HG02623 (cell line): ENCODE results near the gene GNLY.

Source experiments
- ATAC-seq: cut with Tn5 transposase; IDR thresholded peaks from one replicate; pipeline ENCODE4 v1.9.1; 2021; ENCODE audit warnings: moderate library complexity; ENCODE audit not compliant: unreplicated experiment

Gene GNLY

DNA sequence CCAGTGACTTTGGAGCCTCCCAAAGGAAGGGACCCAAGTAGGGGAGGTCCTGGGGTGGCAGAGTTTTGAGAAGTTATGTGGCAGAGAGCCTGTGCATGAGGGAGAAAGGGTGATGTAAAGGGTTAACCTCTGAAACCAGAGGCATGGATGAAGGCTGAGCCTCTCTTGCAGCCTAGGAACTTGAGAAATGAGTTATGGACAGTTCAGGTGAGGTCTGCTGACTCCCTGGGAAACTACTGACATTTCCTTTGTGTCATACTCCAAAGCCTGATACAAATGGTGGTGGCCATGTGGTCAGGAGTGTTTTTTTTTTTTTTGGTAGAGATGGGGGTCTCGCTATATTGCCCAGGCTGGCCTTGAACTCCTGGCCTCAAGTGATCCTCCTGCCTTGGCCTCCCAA lies 12.4 kb upstream of the GNLY start:
- no peak for ATAC-seq

DNA sequence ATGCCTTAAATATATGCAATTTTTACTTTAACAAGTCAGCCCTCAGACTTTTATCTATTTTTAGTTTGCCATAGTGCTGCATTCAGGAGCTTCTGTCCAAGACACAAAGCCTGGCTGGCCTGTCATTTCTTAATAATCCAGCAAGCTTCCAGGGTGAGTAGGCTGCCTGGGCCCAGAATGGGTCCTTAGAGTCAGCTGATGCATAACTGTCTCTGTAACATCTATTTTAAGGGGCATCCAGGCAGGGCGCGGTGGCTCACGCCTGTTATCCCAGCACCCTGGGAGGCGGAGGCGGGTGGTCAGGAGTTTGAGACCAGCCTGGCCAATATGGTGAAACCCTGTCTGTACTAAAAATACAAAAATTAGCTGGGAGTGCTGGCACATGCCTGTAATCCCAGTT lies 11.8 kb upstream of the GNLY start:
- ATAC-seq, result no peak

DNA sequence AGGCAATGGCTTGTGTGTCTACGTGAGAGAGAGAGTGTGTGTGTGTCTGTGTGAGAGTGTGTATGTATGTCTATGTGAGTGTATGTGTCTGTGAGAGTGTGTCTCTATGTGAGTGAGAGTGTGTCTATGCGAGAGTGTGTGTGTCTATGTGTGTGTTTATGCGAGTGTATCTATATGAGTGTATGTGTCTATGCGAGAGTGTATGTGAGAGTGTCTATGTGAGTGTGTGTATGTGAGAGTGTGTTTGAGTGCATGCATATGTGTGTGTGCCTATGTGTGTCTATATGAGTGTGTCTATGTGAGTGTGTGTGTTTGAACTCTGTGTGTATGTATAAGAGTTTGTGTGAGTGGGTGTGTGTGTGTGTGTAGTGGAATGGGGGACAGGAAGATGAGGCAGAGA lies 9.8 kb upstream of the GNLY start:
- ATAC-seq, result no peak

DNA sequence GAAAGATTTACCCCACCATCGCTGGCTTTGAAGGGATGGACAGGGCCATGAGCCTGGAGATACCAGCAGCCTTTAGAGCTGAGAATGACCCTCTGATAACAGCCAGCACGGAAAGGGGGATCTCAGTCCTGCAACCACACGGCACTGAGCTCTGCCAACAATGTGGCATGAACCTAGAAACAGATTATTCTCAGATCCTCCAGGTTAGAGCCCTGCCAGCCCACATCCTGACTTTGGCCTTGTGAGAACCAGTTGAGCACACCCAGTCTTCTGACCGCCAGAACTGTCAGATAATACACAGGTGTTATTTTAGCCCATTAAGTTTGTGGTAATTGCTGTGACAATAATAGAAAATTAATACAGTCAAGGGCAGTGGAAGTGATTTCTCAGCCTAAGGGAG lies 9.4 kb upstream of the GNLY start:
- ATAC-seq, result no peak

DNA sequence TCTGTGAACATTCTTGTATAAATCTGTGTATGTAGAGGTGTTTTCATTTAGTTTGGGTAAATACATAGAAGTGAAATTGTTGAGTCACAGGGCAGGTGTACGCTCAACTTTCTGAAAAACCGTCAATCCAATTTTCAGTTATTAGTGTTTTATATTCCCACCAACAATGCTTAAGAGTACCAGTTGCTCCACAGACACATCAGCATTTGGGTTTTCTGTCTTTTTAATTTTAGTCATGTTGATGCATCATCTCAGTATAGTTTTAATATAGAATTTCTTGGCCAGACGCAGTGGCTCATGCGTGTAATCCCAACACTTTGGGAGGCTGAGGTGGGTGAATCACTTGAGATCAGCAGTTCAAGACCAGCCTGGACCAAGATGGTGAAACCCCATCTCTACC lies 3.2 kb upstream of the GNLY start:
- ATAC-seq, result no peak

DNA sequence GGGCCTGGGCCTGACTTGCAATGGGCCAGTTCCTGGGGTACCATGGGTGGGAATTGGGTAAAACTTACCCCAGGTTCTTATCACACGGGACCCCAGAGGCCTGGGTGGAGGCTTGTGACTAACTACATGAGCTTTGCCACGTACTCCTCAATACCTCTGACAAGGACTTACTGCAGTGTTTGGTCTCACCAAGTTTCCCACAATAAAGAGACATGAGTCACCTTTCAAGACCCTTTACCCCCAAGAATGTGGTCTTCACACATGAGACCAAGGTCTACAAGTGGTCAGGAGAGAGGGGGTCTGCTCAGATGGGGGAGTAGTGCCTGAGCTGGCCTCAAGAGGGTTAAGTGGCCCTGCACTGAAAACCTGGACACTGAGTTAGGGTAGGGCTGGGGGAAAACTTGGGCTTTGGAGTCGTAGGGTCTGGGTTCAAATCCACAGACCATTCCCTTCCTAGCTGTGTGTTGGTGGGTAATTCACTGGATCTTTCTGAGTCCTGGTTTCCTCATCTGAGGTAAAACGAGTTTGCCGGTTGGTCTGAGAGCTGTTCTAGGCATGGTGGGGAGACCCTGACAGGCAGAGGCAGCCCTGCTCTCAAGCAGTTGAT lies 2.0 kb upstream of the GNLY start:
- no peak for ATAC-seq

DNA sequence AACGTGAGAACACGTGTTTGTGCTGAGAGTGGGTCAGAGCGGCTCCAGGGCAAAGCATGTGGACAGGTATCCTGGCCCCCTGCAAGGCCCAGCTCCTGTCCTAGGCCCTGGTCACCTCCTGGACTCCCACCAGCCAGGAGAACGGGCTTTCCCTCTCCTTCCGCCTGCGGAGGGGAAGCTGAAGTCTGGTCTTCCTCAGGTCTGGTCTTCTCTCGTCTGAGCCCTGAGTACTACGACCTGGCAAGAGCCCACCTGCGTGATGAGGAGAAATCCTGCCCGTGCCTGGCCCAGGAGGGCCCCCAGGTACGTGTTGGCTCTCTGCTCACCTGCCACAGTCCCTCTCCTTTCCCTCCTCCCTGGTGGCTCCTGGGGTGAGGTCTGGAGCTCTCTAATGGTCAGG lies 963 bp downstream of the GNLY start:
- ATAC-seq, result no peak

DNA sequence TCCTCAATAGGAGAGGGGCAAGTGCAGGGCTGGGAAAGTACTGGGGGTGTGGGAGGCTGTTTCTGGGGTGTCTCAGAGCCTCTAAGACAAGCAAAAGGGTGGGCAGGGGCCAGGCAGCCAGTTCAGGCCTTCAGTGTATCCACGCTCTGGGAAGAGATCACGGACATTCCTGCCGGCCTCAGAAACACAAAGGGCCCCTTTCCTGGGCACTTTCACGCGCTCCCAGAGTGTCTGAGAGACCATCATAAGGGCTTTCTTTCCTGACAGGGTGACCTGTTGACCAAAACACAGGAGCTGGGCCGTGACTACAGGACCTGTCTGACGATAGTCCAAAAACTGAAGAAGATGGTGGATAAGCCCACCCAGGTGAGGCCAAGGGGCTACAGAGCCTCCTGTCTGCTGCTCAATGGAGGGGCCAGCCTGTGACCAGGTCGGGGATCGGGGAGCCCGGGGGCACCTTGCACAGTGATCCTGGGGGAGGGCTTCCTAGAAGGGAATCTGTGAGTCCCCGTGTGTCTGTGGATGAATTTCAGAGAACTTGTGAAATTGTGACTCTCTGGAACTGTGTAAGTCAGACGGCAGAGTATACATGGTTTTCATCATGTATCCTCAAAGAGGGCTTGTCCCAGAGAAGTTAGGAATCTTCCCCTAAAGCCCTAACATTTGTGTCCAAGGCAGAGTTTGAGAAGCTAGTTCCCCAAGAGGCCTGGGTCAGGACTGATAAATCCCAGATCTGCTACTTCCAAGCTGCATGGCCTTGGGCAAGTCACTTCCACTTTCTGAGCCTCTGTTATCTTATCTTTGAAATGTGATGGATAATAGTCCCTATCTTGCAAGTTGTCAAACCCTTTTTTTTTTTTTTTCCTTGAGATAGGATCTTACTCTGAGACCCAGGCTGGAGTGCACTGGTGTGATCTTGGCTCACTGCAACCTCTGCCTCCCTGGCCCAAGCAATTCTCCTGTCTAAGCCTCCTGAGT lies 1.8 kb downstream of the GNLY start:
- ATAC-seq, result no peak

DNA sequence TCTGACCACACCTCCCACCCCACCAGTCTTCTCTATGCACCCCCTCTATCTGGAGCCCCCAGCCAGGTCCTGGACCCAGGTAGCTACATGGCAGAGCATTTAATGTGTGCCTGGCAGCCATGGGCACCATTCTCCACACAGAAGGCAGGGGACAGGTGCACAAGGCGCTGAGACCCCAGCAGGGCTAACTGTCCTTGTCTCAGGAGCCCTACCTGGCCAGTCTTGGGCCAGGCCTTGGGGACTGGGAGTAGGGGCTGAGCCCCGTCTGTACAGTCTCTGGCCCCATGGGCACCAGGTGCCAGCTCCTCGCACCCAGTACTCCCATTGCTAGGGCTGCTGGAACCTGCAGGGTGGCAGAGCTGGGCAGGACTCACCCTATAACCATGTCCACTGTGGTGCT lies 2.9 kb downstream of the GNLY start:
- ATAC-seq, result no peak

DNA sequence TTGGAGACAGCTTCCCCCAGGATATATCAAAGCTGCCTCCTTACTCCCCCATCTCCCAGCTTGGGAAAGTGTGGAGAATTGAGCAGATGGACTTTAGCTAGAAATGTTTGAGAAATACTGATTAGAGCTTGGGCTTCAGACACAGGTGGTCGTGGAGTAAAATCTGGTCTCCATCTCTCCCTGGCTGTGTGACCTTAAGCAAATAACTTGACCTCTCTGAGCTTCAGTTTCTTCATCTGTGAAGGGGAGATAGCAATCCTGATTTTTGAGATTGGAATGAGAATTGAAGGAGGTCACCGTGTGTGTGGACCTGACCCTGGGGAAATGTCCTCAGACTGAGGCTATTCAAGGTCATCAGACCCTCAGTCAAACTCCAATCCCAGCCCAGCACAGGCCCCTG lies 3.6 kb downstream of the GNLY start:
- ATAC-seq, result no peak

DNA sequence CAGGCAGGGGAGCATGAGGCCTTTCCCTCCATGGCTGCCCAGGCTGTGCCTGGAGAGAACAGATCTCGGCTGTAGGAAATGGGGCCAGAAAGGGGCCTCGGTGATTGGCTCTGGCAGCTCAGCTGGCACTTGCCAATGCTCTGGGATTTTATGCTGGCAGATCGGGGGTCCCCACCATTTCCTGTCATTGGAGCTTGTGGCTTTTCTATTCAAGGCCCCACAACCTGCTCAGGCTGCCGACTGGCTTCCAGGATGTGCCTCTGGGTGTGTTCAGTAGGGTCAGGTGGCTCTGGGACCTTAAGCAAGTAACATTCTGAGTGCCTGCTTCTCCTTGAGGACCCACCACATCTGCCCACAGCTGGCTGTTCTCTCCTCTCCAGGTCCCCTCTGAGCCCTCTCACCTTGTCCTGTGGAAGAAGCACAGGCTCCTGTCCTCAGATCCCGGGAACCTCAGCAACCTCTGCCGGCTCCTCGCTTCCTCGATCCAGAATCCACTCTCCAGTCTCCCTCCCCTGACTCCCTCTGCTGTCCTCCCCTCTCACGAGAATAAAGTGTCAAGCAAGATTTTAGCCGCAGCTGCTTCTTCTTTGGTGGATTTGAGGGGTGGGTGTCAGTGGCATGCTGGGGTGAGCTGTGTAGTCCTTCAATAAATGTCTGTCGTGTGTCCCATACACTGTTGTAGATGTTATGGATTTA lies 4.2 kb downstream of the GNLY start:
- ATAC-seq, result no peak

DNA sequence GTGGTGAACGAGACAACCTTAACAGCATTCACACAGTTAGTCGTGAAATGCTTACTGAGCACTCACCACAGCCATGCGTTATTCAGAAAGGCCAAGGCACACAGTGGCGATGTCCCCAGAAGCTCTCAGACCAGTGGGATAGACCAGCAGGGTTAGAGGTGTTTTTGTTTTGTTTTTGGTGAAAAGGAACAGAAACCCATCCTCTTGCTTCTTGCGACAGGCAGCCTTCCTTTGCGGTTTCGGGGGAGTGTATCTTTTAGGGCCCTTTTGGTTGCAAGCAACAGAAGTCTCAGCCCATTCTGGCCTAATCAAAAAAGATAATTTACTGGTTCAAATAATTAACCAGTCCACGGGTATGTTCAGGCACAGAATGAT lies 4.7 kb downstream of the GNLY start:
- no peak for ATAC-seq

DNA sequence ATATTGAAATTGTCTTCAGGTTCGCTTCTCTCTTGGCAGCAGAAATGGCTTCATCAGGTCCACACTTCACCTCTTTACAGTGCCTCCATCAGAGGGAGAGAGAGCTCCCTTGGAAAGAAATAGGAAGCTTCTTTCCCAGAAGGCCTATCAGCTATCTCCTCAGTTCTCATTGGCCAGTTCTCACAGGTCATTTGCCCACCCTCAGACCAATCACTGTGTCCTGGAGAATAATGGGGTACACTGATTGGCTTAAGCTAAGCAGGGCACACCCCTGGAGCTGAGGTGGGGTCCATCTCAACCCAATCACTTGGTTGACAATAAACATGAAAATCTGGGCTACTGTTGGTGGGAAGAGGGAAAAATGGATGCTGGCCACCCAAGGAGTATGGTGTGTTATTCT lies 5.2 kb downstream of the GNLY start:
- ATAC-seq, result no peak

DNA sequence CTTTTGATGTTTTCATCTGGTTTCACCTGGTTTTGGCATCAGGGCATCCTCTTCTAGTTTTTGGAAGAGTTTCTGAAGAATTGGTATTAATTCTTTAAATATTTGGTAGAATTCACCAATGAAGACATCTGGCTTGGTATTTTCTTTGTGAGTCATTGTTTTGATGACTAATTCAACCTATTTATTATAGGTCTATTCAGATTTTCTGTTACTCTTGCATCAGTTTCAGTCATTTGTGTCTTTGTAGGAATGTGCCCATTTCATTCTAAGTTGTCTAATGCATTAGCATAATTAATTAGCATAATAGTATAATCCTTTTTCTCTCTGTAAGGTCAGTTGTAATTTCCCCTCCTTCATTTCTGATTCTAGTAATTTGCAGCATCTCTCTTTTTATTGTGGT lies 8.0 kb downstream of the GNLY start:
- no peak for ATAC-seq

DNA sequence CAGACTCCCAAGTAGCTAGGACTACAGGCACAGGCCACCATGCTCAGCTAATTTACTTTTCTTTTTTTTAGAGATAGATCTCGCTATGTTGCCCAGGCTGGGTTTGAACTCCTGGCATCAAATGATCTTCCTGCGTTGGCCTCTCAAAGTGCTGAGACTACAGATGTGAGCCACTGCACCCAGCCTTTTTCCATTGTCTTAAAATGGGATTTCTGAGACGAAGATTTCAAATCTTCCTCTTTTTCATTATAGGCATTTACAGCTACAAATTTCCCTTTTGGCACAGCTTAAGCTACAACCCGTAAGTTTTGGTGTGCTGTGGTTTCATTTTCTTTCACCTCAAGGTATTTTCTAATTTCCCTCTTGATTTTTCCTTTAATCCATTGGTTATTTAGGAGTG lies 8.6 kb downstream of the GNLY start:
- ATAC-seq, result no peak

DNA sequence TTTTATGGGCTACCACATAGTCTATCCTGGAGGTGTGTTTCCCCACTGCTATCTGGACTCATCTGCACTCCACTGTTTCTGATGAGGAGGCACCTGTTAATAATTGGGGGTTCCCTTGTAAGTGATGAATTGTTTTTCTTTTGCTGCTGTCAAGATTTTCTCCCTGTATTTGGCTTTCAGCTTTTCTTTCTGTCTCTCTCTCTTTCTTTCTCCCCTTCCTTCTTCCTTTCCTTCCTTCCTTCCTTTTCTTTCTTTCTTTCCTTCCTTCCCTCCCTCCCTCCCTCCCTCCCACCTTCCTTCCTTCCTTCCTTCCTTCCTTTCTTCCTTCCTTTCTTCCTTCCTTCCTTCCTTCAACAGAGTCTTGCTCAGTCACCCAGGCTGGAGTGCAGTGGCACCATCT lies 9.2 kb downstream of the GNLY start:
- ATAC-seq, result no peak

DNA sequence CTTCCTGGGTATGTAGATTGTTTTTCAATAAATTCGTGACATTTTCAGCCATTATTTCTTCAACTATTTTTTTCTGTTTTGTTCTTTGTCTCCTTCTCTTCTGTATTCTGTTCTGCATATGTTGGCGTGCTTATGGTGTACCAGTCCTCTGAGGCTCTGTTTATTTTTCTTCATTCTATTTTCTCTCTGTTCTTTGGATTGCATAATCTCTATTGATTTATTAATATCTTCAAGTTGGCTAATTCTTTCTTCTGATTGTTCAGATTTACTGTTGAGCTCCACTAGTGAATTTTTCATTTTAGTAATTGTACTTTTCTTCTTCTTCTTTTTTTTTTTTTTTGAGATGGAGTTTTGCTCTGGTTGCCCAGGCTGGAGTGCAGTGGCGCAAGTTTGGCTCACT lies 9.9 kb downstream of the GNLY start:
- no peak for ATAC-seq

DNA sequence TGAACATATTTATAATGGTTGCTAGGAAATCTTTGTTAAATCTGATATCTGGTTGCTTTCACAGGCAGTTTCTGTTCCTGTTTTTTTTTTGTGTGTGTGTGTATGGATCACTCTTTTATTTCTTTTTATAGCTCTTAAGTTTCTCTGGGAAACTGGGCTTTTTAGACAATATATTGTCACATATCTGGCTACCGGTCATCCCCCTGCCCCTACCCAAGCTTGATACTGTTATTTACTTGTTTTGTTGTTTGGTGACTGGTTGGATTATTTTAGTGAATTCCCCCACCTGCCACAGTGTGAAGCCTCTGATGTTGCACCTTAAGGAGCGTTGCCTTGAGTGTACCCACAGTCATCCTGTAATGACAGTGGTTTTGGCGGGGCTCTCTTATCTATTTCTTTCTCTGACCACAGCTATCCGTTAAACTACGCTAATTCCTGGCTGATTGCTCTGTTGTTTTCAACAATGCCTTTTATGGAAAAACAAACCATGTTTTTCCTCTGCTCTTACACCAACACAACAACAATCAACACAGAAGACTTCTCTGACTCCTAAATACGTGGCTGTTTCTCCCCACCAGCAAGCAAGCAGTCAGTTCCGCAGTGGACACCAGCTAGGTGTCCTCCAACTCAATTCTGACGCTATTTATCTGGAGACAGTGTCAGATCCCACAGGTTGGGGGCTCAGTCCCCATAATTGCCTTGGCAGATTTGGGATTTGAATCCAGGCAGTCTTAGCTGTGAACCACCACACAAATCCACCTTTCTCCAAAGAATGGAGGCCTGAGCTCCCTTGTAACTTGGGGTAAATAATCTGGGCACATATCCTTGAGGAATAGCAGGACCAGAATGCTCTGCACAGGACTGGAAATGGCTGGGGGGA lies 10.9 kb downstream of the GNLY start:
- ATAC-seq, result no peak

DNA sequence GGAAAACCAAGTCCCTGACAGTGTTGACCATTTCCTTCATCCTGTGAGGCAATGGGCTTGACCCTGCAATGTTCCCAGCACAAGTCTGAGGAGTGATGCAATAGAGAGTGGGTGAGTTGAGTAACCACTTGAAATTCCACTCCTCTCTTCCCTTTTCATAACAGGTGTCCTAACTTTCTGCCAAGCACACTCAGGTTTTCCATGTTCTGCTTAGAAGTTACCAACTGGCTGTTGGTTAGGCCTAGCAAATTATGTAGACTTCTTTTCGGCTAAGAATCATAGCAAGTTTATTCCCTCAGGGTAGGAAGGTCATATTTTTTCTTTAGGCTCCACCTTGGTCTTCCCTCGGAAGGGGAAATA lies 11.5 kb downstream of the GNLY start:
- ATAC-seq, result no peak

DNA sequence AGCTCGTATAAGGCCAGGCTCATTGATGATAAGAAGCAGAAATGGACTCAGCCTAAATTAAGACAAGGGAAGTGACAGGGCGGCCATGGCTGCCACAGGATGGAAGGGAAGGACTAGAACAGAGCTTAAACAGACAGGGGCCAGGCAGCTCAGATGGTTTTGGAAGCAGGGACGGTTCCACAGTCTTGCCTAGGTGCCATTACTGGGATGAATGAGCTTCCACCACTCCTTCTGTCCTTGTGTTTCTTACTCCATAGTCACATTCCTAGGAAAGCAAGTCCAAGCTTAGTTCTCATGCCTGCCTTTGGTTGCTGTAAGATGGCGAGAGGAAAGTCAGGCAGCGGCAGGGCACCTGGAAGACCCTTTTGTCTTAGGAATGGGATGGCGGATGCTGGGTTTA lies 11.9 kb downstream of the GNLY start:
- ATAC-seq, result no peak

DNA sequence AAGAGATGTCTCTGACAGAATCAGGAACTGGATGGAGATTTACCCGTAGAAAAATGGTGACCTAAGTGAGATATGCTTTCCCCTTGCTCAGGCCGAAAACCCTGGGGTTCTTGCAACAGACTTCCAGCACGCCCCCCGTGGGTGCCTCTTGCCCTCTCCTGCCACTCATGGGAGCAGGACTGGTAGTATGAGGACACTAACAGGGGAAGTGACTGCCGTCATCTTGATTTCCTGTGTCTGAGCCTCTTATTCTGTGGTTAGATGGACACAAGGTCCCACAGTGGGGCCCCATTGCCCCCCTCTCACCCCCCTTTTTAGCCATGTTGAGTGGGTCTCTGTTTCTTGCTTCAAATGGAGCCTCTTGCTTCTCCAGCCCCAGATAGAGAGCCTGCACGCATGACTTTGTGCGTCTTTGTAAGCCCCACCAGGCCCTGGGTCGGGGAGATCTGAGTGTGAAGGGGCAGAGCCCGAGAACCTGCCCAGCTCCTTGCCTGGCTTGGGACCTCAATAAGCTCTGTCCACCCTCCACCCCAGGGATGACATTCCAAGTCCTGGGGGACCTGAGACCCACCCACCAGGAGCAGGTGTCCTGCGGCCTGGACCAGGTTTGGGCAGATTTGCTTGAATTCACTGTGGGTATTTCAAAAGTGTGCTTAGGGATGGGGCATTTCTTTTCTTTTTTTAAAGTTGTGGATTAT lies 12.6 kb downstream of the GNLY start:
- no peak for ATAC-seq
